Keratinocyte (primary cell): ENCODE results near the gene GTF2H1. TPM values are rescaled to one million over a fixed set of nuclear protein-coding genes. Genes with fewer than 3 reads are reported as not detected.

Experiments used
- DNase-seq: peaks from one replicate; pipeline ENCODE4 v3.0.0-alpha.2; 2011; ENCODE audit warnings: low read depth, missing footprints, low spot score
- FAIRE-seq: peaks from 2 replicates; lab custom pipeline; 2011; peaks lifted over from hg19 to GRCh38; lab: Jason Lieb, UNC
- H2AFZ ChIP-seq: 2 replicates; pipeline ENCODE4 v1.6.0; 2012; ENCODE audit warnings: low read length, control low read depth, inconsistent platforms; ENCODE audit not compliant: control insufficient read depth
- H3K27ac ChIP-seq: 2 replicates; pipeline ENCODE4 v1.5.1; 2011; ENCODE audit warnings: low read length; ENCODE audit not compliant: control insufficient read depth, insufficient read depth
- H3K27me3 ChIP-seq: 3 replicates; pipeline ENCODE4 v1.6.0; 2011; ENCODE audit warnings: low read length; ENCODE audit not compliant: control insufficient read depth, insufficient read depth; ENCODE audit errors: extremely low read depth
- H3K36me3 ChIP-seq, 2 experiments: 2 replicates in 1 of 2; 3 replicates in 1 of 2; pipeline ENCODE4 v1.5.1; 2011; ENCODE audit warnings: low read length in 2 of 2, mild to moderate bottlenecking in 1 of 2; ENCODE audit not compliant: control insufficient read depth in 2 of 2, insufficient read depth in 2 of 2; ENCODE audit errors: extremely low read depth in 1 of 2
- H3K4me1 ChIP-seq: 3 replicates; pipeline ENCODE4 v1.5.1; 2011; ENCODE audit warnings: low read length; ENCODE audit not compliant: control insufficient read depth, insufficient read depth; ENCODE audit errors: extremely low read depth
- H3K4me2 ChIP-seq: 3 replicates; pipeline ENCODE4 v1.6.0; 2011; ENCODE audit warnings: low read depth, low read length; ENCODE audit not compliant: control insufficient read depth, insufficient read depth; ENCODE audit errors: extremely low read depth
- H3K4me3 ChIP-seq, 3 experiments: fragments of 200-600 bp in 1 of 3; sonication (generic) in 1 of 3; 2 replicates in 2 of 3; 3 replicates in 1 of 3; pipeline ENCODE4 v1.5.1; 2011 to 2016; ENCODE audit warnings: low read length in 3 of 3, mild to moderate bottlenecking in 3 of 3, control low read depth in 2 of 3, inconsistent platforms in 1 of 3, low read depth in 1 of 3, mixed read lengths in 1 of 3, mixed run types in 1 of 3, moderate library complexity in 1 of 3; ENCODE audit not compliant: control insufficient read depth in 2 of 3, insufficient read depth in 2 of 3; ENCODE audit errors: extremely low read depth in 1 of 3
- H3K79me2 ChIP-seq: 2 replicates; pipeline ENCODE4 v1.6.0; 2012; ENCODE audit warnings: low read length; ENCODE audit not compliant: control insufficient read depth, insufficient read depth
- H3K9ac ChIP-seq: 3 replicates; pipeline ENCODE4 v1.6.0; 2011; ENCODE audit warnings: low read length; ENCODE audit not compliant: control insufficient read depth, insufficient read depth; ENCODE audit errors: extremely low read depth
- H3K9me1 ChIP-seq: 3 replicates; pipeline ENCODE4 v1.6.0; 2011; ENCODE audit warnings: low read length; ENCODE audit not compliant: control insufficient read depth, insufficient read depth; ENCODE audit errors: extremely low read depth
- H3K9me3 ChIP-seq: 2 replicates; pipeline ENCODE4 v1.5.1; 2012; ENCODE audit warnings: low read depth, low read length; ENCODE audit not compliant: control insufficient read depth
- H4K20me1 ChIP-seq: 3 replicates; pipeline ENCODE4 v1.6.0; 2011; ENCODE audit warnings: low read length; ENCODE audit not compliant: control insufficient read depth, insufficient read depth; ENCODE audit errors: extremely low read depth
- EZH2 ChIP-seq: IDR thresholded peaks from one replicate; pipeline ENCODE4 v1.6.1; 2012; ENCODE audit warnings: inconsistent platforms, mild to moderate bottlenecking, low read length, moderate library complexity
- dilution Hi-C: fragments of 300-500 bp; cut with MboI; formaldehyde crosslinking; loops from one replicate; pipeline ENCODE4 v1.7.0; 2020; ENCODE audit warnings: low sequenced_read_pairs; ENCODE audit not compliant: extremely low pct_ligation_motif_present
- polyA plus RNA-seq, 5 experiments: library from polyadenylated mRNA; depleted of rRNA in 3 of 5; stranded (reverse) in 3 of 5; stranded (forward) in 1 of 5; unstranded in 1 of 5; fragments of >200 nt; gene quantifications; 1 replicate in 1 of 5; 2 replicates in 3 of 5; 3 replicates in 1 of 5; pipeline versions ENCODE4 v1.2.1 to v1.2.3, GENCODE V29; 2011 to 2012; ENCODE audit warnings: missing spikeins in 2 of 5, low read depth in 1 of 5, low replicate concordance in 1 of 5
- small RNA-seq, 3 experiments: library from RNA; depleted of rRNA; stranded (forward); fragments of <200 nt; gene quantifications; one replicate each; pipeline ENCODE3, GENCODE V24; 2012; ENCODE audit warnings: low read depth in 3 of 3, low replicate concordance in 1 of 3; ENCODE audit not compliant: insufficient read length in 3 of 3
- TF ChIP-seq, protein P1 (sequence below), 3 experiments: IDR thresholded peaks in 1 of 3; conservative IDR thresholded peaks in 1 of 3; optimal IDR thresholded peaks in 1 of 3; 2 replicates in 2 of 3; 3 replicates in 1 of 3; pipeline versions ENCODE3 to v1.5.1; 2011; ENCODE audit warnings: low read length in 3 of 3, mild to moderate bottlenecking in 3 of 3, moderate library complexity in 2 of 3, control low read depth in 1 of 3, inconsistent platforms in 1 of 3; ENCODE audit not compliant: insufficient read depth in 2 of 3; ENCODE audit errors: extremely low read depth in 1 of 3

GTF2H1 gene
- polyA plus RNA-seq, 1 donor (not counting 4 experiments of a cell fraction or from before 2014, with no cell fraction given), result 42.1 TPM

DNA sequence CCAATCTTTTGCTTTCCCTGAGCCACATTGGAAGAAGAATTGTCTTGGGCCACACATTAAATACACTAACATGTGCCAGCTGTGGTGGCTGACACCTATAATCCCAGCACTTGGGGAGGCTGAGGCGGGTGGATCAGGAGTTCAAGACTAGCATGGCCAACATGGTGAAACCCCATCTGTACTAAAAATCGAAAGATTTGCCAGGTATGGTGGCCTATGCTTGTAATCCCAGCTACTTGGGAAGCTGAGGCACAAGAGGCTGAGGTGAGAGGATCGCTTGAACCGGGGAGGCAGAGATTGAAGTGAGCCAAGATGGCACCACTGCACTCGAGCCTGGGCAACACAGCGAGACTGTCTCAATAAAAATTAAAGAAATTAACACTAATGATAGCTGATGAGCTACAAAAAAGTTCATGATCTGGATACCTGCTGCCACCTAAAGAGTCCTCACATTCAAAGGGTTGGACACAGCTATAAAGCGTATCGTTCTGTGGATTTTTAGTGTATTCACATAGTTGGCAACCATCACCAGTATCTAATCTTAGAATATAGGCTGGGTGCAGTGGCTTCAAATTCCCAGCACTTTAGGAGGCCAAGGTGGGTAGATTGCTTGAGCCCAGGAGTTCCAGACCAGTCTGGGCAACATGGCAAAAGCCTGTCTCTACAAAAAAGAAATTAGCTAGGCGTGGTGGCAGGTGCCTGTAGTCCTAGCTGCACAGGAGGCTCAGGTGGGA lies 86.4 kb downstream of the GTF2H1 start:
- peaks cover 15 to 17% of the 10 kb centered on the region in 2 experiments for H3K36me3 ChIP-seq
- H3K4me3 ChIP-seq, result no peak overlapping the region
- peaks cover 2% of the 10 kb centered on the region for H3K79me2 ChIP-seq
- H3K4me1 ChIP-seq, result peaks cover 20% of the 10 kb centered on the region
- H3K9ac ChIP-seq, result no peak overlapping the region
- H3K27me3 ChIP-seq, result no peaks in the 10 kb centered on the region
- H3K27ac ChIP-seq, result no peak overlapping the region
- H2AFZ ChIP-seq, result no peak overlapping the region
- FAIRE-seq (no peak), DNase-seq (no peak)
- dilution Hi-C loops, result no loop called here
- H3K4me2 ChIP-seq, result no peak overlapping the region
- no peaks in the 10 kb centered on the region for H3K9me3 ChIP-seq
- no peak for TF ChIP-seq EZH2
- TF ChIP-seq, protein P1, sequence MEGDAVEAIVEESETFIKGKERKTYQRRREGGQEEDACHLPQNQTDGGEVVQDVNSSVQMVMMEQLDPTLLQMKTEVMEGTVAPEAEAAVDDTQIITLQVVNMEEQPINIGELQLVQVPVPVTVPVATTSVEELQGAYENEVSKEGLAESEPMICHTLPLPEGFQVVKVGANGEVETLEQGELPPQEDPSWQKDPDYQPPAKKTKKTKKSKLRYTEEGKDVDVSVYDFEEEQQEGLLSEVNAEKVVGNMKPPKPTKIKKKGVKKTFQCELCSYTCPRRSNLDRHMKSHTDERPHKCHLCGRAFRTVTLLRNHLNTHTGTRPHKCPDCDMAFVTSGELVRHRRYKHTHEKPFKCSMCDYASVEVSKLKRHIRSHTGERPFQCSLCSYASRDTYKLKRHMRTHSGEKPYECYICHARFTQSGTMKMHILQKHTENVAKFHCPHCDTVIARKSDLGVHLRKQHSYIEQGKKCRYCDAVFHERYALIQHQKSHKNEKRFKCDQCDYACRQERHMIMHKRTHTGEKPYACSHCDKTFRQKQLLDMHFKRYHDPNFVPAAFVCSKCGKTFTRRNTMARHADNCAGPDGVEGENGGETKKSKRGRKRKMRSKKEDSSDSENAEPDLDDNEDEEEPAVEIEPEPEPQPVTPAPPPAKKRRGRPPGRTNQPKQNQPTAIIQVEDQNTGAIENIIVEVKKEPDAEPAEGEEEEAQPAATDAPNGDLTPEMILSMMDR (optimal IDR thresholded peaks at IDR 0.05 in 1 of 3, IDR thresholded peaks at IDR 0.05 in 1 of 3, conservative IDR thresholded peaks at IDR 0.05 in 1 of 3; ENCODE audit: extremely low read depth in 1 of 3, insufficient read depth in 2 of 3, low read length in 3 of 3), result no peak
- no peaks in the 10 kb centered on the region for H3K9me1 ChIP-seq
- peaks cover 3% of the 10 kb centered on the region for H4K20me1 ChIP-seq

DNA sequence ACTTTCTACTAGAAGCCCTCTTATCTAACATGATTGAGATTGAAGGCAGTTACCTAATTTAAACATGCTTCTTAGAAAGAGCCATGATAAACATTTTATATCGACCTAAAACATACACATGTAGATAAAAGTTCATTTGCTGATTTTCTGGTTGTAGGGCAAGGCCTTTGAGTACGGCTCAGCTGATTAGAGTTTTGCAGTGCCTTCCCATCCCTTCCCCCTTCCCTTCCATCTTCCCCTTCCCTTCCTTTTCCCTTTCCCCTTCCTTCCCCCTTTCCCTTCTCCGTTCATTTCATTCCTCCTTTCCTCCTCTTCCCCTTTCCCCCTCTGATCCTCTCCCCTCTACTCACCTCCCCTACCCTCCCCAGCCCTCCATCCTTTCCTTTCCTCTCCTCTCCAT lies 94.1 kb downstream of the GTF2H1 start:
- Histone ChIP-seq H3K9me3 (no peaks in the 10 kb centered on the region), H3K4me1 (peaks cover 5% of the 10 kb centered on the region), H3K36me3 (no peaks in the 10 kb centered on the region), H3K9ac (no peak overlapping the region), H2AFZ (no peak overlapping the region), H3K4me3 (no peak overlapping the region), H4K20me1 (no peaks in the 10 kb centered on the region), H3K79me2 (no peaks in the 10 kb centered on the region), H3K4me2 (no peak overlapping the region), H3K27me3 (no peaks in the 10 kb centered on the region), H3K9me1 (no peaks in the 10 kb centered on the region), H3K27ac (no peak overlapping the region)
- DNase-seq, result no peak
- no peak for FAIRE-seq
- TF ChIP-seq, protein P1 (optimal IDR thresholded peaks at IDR 0.05 in 1 of 3, IDR thresholded peaks at IDR 0.05 in 1 of 3, conservative IDR thresholded peaks at IDR 0.05 in 1 of 3; ENCODE audit: extremely low read depth in 1 of 3, insufficient read depth in 2 of 3, low read length in 3 of 3), result no peak
- no peak for TF ChIP-seq EZH2
- dilution Hi-C loops, result no loop called here

Small RNAs within 50 kb of the gene (small RNA-seq; reads per million reads assigned to genes)
- 0 reads per million in 3 experiments for gene MIR3159

Other genes with a start within 250 kb of the GTF2H1 start
- gene SAAL1, start 216.5 kb upstream of the GTF2H1 start, polyA plus RNA-seq, result 15.8 to 28.3 TPM (median 22.6 TPM) in 3 replicates
- gene MRGPRX3, start 190.0 kb upstream of the GTF2H1 start, polyA plus RNA-seq, result 2.9 to 5.2 TPM (median 3.1 TPM) in 3 replicates
- 0.05 to 0.18 TPM (median 0.08 TPM) in 3 replicates for gene MRGPRX4, start 149.7 kb upstream of the GTF2H1 start, polyA plus RNA-seq
- 0.17 TPM in 1 of 3 replicates, not detected in the others for gene SAA4, start 85.8 kb upstream of the GTF2H1 start, polyA plus RNA-seq
- gene SAA2, start 73.9 kb upstream of the GTF2H1 start, polyA plus RNA-seq, result 1.2 to 5.9 TPM (median 1.3 TPM) in 3 replicates
- 25.6 to 94.6 TPM (median 27.5 TPM) in 3 replicates for gene SAA1, start 56.3 kb upstream of the GTF2H1 start, polyA plus RNA-seq
- gene HPS5, start 427 bp upstream of the GTF2H1 start, polyA plus RNA-seq, result 15.0 to 23.2 TPM (median 20.9 TPM) in 3 replicates
- gene LDHA, start 72.0 kb downstream of the GTF2H1 start, polyA plus RNA-seq, result 1,969 to 3,668 TPM (median 2,339 TPM) in 3 replicates
- 0.10 TPM in 1 of 3 replicates, not detected in the others for gene LDHC, start 89.8 kb downstream of the GTF2H1 start, polyA plus RNA-seq
- not detected in 3 replicates for gene LDHAL6A, start 133.3 kb downstream of the GTF2H1 start, polyA plus RNA-seq
- 113 to 148 TPM (median 130 TPM) in 3 replicates for gene TSG101, start 204.4 kb downstream of the GTF2H1 start, polyA plus RNA-seq